ENCODE results near the gene RIC8A. TPM values are rescaled to one million over a fixed set of nuclear protein-coding genes. Genes with fewer than 3 reads are reported as not detected.

RIC8A gene
- total and polyA plus RNA-seq, 2 experiments from 2014 or later: 81.5 to 84.3 TPM

GRCh38 chr11:204587-205109, 2.9 kb upstream of the RIC8A start:
- Histone ChIP-seq H3K9me3 (ENCODE audit: low read depth) (no peaks in the 10 kb centered on the region), H3K4me3 (no peak overlapping the region), H3K36me3 (peaks cover under 1% of the 10 kb centered on the region), H3K27me3 (no peaks in the 10 kb centered on the region), H3K27ac (no peak overlapping the region), H3K4me1 (ENCODE audit: low read depth) (no peaks in the 10 kb centered on the region)
- DNase-seq (ENCODE audit: low read depth in 1 of 2, low spot score in 1 of 2): no peak
- no peak for TF ChIP-seq CTCF (IDR thresholded peaks at IDR 0.05; ENCODE audit: low read depth, low read length)

- Histone ChIP-seq H3K27me3 (no peaks in the 10 kb centered on the region), H3K9me3 (ENCODE audit: low read depth) (no peaks in the 10 kb centered on the region), H3K27ac (no peak overlapping the region), H3K4me1 (ENCODE audit: low read depth) (no peaks in the 10 kb centered on the region), H3K4me3 (no peak overlapping the region), H3K36me3 (peaks cover 8% of the 10 kb centered on the region)
- no peak for DNase-seq (ENCODE audit: low read depth in 1 of 2, low spot score in 1 of 2)
- no peak for TF ChIP-seq CTCF (IDR thresholded peaks at IDR 0.05; ENCODE audit: low read depth, low read length)
Measured at GRCh38 chr11:205221-206001, 2.1 kb upstream of the RIC8A start.

- H3K4me3 ChIP-seq: peak overlapping the region; percentile 56
- no peak for DNase-seq (ENCODE audit: low read depth in 1 of 2, low spot score in 1 of 2)
- no peaks in the 10 kb centered on the region for H3K27me3 ChIP-seq
- H3K9me3 ChIP-seq (ENCODE audit: low read depth): no peaks in the 10 kb centered on the region
- no peaks in the 10 kb centered on the region for H3K4me1 ChIP-seq (ENCODE audit: low read depth)
- TF ChIP-seq CTCF (IDR thresholded peaks at IDR 0.05; ENCODE audit: low read depth, low read length): no peak
- H3K27ac ChIP-seq: no peak overlapping the region
- peaks cover 12% of the 10 kb centered on the region for H3K36me3 ChIP-seq
Measured at GRCh38 chr11:206002-206384, 1.5 kb upstream of the RIC8A start.

- H3K4me1 ChIP-seq (ENCODE audit: low read depth): no peaks in the 10 kb centered on the region
- H3K27me3 ChIP-seq: no peaks in the 10 kb centered on the region
- H3K4me3 ChIP-seq: peak overlapping the region; percentile 56
- DNase-seq (ENCODE audit: low read depth in 1 of 2, low spot score in 1 of 2): peak in 1 of 2 donors; percentile 37
- H3K36me3 ChIP-seq: peaks cover 17% of the 10 kb centered on the region
- peak overlapping the region; percentile 96 for H3K27ac ChIP-seq
- no peaks in the 10 kb centered on the region for H3K9me3 ChIP-seq (ENCODE audit: low read depth)
- TF ChIP-seq CTCF (IDR thresholded peaks at IDR 0.05; ENCODE audit: low read depth, low read length): no peak
Measured at GRCh38 chr11:206526-207207, 841 bp upstream of the RIC8A start.

- no peaks in the 10 kb centered on the region for H3K27me3 ChIP-seq
- no peak for TF ChIP-seq CTCF (IDR thresholded peaks at IDR 0.05; ENCODE audit: low read depth, low read length)
- H3K4me1 ChIP-seq (ENCODE audit: low read depth): no peaks in the 10 kb centered on the region
- peaks cover 27% of the 10 kb centered on the region for H3K36me3 ChIP-seq
- peak overlapping the region; percentile 56 for H3K4me3 ChIP-seq
- H3K27ac ChIP-seq: peak overlapping the region; percentile 96
- peak in 1 of 2 donors; percentile 69 for DNase-seq (ENCODE audit: low read depth in 1 of 2, low spot score in 1 of 2)
- no peaks in the 10 kb centered on the region for H3K9me3 ChIP-seq (ENCODE audit: low read depth)
Measured at GRCh38 chr11:207863-208180, 314 bp downstream of the RIC8A start.
